SIG-M5 treated with dmso at 0.1 percent for 504 hours (cell line): ENCODE results near the gene FBXW7.
A peak's percentile ranks its signal among the peaks of the same experiment; 100 is the strongest.

Source experiments
- DNase-seq: peaks from one replicate; lab custom pipeline; 2025; ENCODE audit not compliant: unreplicated experiment; lab: John Stamatoyannopoulos, UW

FBXW7 gene

GRCh38 chr4:152340818-152341217 lies 195.1 kb downstream of the FBXW7 start:
- DNase-seq = no peak

GRCh38 chr4:152339576-152339975 lies 196.3 kb downstream of the FBXW7 start:
- DNase-seq = no peak

DNA sequence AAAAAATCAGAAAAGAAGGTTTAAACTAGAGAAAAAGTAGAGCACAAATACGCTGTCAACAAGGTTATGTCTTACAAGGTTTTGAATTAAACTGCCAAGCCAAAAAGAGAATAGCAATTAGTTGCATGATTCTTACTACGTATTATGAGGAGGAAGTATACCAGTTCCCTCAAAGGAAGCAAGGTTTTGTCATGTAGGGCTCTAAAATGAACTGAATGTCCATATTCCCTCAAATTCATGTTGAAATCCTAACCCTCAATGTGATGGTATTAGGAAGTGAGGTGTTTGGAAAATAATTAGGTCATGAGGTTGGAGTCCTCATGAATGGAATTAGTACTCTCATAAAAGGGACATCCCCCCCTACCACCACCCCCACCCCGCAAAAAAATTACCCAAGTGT lies 201.0 kb downstream of the FBXW7 start:
- DNase-seq = no peak

DNA sequence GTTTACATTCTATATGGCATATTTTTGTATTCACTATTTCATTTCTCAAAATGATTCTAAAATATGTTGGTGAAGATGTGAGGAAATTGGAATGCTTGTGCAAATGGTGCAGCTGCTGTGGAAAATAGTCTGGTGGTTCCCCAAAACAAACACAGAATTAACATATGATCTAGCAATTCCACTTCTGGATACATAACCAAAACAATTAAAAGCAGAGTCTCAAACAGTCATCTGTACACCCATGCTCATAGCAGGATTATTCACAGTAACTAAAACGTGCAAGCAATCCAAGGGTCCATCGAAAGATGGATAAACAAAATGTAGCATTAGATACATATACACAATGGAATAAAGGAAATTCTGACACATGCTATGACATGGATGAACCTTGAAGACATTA lies 204.8 kb downstream of the FBXW7 start:
- no peak for DNase-seq

DNA sequence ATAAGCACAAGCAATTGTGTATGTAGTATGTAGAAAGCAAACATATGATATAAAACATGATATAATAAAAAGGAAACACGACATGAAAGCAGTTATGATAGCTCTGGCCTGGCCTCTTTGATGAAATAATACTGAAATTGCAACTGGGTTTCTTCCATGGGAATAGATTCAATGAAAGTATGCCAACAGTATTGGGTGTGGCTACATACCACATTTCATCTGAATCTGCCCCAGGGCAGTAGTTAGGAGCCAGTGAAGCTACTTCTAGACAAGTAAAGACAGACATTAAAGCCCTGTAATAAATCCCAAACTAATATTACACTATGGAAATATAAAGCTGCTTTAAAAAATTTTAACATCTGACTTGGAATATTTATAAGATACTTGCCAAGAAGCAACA lies 207.3 kb downstream of the FBXW7 start:
- DNase-seq = peak; percentile 29

DNA sequence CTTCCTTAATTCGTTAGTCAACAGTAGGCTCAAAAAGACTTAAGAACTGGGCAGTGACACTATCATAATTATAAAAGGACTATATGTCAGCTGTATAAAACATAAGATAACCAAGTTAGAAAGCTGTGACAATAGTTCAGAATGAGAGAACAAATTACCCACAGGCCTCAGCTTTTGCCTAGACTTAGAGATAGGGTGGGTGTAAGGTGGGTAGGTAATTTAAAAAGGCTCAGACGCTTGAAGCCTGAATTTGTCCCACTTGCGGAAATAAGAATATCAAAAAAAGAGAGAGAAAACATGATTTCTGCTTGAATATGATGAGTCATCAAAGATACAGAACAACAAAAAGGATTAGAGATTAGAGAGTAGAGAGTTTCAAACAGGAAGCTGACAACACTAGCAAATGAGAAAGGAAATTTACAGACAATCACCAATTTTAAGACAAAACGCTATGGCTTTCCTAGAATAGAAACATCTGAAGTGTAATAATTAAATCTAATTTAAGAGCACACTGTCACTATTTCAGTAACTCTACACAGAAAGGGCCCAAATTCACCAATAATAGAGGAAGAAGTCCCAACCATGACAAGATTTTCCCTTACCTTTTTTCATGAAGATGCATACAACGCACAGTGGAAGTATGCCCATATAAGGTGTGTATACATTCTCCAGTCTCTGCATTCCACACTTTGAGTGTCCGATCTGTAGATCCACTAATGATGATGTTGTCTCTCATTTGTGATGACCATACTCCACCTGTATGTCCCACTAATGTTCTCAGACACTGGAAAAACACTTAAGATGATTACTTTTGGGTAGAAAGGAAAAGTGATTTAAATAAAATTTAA lies 208.1 kb downstream of the FBXW7 start:
- DNase-seq = no peak

- DNase-seq = no peak
Measured at GRCh38 chr4:152325831-152326230, 210.1 kb downstream of the FBXW7 start.

GRCh38 chr4:152323221-152323620 lies 212.7 kb downstream of the FBXW7 start:
- no peak for DNase-seq

- DNase-seq = no peak
Measured at GRCh38 chr4:152322656-152323055, 213.2 kb downstream of the FBXW7 start.

DNA sequence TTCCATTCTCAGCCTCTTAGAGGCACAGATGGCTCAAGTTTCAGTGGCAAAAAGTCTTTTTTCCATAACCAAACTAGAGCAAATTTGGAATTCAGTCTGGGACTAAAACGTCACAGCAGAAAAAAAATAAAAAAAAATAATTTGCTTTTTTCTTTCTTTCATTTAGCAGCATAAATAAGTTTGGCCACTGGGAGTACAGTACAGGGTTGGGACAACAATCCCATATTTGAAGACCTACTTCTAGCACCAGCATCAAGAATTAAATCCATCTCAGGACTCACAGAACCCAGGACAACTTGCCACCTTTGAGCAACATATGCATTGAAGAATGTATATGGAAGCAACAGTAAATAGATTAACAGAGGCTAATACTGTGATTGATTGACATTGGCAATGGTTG lies 214.0 kb downstream of the FBXW7 start:
- DNase-seq = no peak

DNA sequence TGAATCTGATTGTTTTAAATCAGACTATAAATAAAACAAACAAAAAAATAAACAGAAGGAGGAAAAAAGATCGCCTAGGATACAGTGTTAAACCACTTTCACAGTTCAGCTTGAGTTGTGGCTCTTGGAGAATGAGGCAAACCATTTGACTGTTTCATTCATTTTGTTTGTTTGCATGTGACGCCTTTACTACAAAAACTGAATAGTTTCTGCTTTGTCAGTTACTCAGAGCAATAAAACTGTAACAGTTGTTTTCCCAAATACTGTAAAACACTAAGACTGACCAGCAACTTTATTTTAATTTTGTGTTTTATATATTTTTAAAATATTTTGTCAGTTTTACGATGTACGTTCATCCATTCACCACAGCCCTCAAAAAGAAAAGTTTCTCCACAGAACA lies 214.5 kb downstream of the FBXW7 start:
- no peak for DNase-seq

GRCh38 chr4:152316969-152317368 lies 218.9 kb downstream of the FBXW7 start:
- no peak for DNase-seq

GRCh38 chr4:152310257-152310656 lies 225.6 kb downstream of the FBXW7 start:
- DNase-seq = no peak

- no peak for DNase-seq
Measured at GRCh38 chr4:152309418-152309817, 226.5 kb downstream of the FBXW7 start.

- no peak for DNase-seq
Measured at GRCh38 chr4:152308951-152309350, 226.9 kb downstream of the FBXW7 start.

GRCh38 chr4:152307669-152308068 lies 228.2 kb downstream of the FBXW7 start:
- DNase-seq = peak; percentile 10

DNA sequence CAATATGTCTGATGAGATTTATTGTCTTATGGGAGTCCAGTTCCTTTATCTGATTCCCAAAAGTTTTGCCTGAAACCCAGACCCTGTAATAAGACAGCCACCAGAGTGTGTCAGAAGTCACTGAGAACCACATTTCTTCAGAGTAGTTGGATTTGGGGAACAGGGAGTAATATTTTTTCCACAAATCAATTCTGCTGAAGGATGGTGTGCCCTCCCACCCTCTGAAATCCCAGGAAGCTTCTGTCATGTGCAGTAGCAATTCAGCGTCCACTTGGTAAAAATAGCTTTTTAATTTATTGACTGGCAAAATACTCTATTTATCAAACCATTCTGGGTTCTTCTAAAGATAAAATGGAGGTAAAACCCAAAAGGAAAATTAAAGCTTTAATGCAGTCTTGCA lies 229.4 kb downstream of the FBXW7 start:
- DNase-seq = no peak

GRCh38 chr4:152304220-152304619 lies 231.7 kb downstream of the FBXW7 start:
- DNase-seq = no peak

GRCh38 chr4:152301381-152301780 lies 234.5 kb downstream of the FBXW7 start:
- no peak for DNase-seq

DNA sequence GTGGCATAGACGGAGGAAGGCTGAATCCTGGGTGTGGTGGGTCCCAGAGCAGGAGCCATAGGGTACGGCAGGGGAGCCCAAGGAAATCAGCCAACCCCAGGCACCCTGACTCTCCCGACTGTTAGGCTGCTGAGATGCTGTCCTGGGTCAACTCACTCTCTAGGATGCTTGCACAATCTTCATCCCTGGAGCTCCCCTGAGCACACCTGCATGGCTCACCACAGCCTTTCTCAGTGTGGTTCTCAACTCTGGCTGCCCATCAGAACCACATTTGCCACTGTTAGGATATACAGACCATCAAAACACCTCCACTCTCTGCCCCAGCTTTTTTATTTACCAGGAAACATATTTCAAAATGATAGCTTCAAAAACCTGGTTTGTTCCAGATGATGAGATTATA lies 236.3 kb downstream of the FBXW7 start:
- DNase-seq = no peak

DNA sequence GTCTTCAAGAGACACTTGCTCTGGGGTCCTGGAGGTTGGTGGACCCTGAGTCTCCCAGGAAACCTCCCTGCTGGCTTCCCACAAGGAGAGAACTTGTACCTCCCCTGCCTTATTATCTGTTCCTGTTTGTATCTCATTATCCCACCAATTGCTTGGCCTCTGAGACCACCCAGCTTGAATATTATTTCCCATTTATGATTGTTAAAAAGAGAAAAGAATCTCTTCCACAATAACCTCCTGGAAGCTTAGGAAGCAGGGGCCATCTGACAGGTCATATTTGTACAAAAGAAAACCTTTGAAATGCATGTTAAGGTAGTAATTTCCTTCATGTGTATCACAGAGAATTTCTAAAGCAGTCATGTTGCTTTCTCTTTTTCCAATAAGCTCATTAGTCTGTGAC lies 239.5 kb downstream of the FBXW7 start:
- no peak for DNase-seq

GRCh38 chr4:152294765-152295164 lies 241.1 kb downstream of the FBXW7 start:
- no peak for DNase-seq

DNA sequence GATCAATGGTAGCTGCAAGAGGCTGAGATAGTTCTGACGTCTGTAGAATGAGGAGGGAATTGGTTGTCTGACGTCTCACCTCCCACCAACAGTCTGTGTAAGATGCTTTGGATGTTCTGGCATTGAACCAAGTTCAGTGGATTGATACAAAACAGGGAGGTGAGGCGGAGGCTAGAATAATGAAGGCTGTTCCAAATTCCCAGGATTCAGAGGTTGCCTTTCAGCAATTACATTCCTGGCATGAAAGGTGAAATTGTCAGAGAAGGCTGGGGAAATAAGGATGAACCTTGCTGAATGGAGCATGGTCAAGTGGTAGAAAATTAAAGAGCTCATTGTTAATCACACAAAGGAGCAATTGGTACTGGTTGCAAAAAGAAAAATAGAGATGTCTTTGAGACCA lies 241.6 kb downstream of the FBXW7 start:
- no peak for DNase-seq
